RWPE2 (cell line): ENCODE results near the gene NID1.

Experiments
- ATAC-seq: fragments of 200-7000 bp; cut with Tn5 transposase; 3 replicates; pipeline ENCODE4 v1.9.1; 2021; ENCODE audit warnings: low read depth
- DNase-seq: peaks from one replicate; pipeline ENCODE4 v3.0.0-alpha.2; 2020; ENCODE audit warnings: low spot score
- H3K27ac ChIP-seq: fragments of 450-650 bp; 2 replicates; pipeline ENCODE4 v1.5.1; 2017; ENCODE audit warnings: mild to moderate bottlenecking; ENCODE audit not compliant: poor library complexity, severe bottlenecking
- H3K27me3 ChIP-seq: fragments of 250-450 bp; sonication (Bioruptor Pico); 2 replicates; pipeline ENCODE4 v1.5.1; 2021; ENCODE audit warnings: mild to moderate bottlenecking, moderate library complexity; ENCODE audit not compliant: insufficient read depth, poor library complexity, severe bottlenecking
- H3K36me3 ChIP-seq: fragments of 250-450 bp; sonication (Bioruptor Pico); 2 replicates; pipeline ENCODE4 v1.5.1; 2020; ENCODE audit warnings: low read depth, mild to moderate bottlenecking, moderate library complexity
- H3K4me1 ChIP-seq: fragments of 250-450 bp; sonication (Bioruptor Pico); 2 replicates; pipeline ENCODE4 v1.5.1; 2021; ENCODE audit warnings: mild to moderate bottlenecking, moderate library complexity; ENCODE audit not compliant: insufficient read depth, poor library complexity, severe bottlenecking
- H3K4me3 ChIP-seq: fragments of 250-450 bp; sonication (Bioruptor Pico); 2 replicates; pipeline ENCODE4 v1.5.1; 2021; ENCODE audit warnings: mild to moderate bottlenecking, moderate library complexity; ENCODE audit not compliant: severe bottlenecking
- H3K9me3 ChIP-seq: fragments of 250-450 bp; sonication (Bioruptor Pico); 2 replicates; pipeline ENCODE4 v1.5.1; 2021; ENCODE audit warnings: mild to moderate bottlenecking, moderate library complexity; ENCODE audit not compliant: severe bottlenecking
- CTCF ChIP-seq: fragments of 450-650 bp; IDR thresholded peaks from one replicate; pipeline ENCODE4 v1.5.1; 2017; ENCODE audit warnings: mild to moderate bottlenecking, moderate library complexity; ENCODE audit not compliant: poor library complexity, severe bottlenecking

Gene NID1

GRCh38 chr1:235997931-235998330 is 67.0 kb downstream of the NID1 start:
- DNase-seq (no peak), ATAC-seq (no peak)
- Histone ChIP-seq H3K27me3 (no peaks in the 10 kb centered on the region), H3K36me3 (peaks cover 7% of the 10 kb centered on the region; the same call in 1 of the 2 replicates), H3K4me3 (no peak overlapping the region), H3K9me3 (no peaks in the 10 kb centered on the region), H3K4me1 (peaks cover 30% of the 10 kb centered on the region), H3K27ac (peak overlapping the region; percentile 90)
- no peak for TF ChIP-seq CTCF

GRCh38 chr1:235997049-235997448 is 67.8 kb downstream of the NID1 start:
- H3K27me3 ChIP-seq: no peaks in the 10 kb centered on the region
- ATAC-seq (no peak), DNase-seq (no peak)
- H3K4me3 ChIP-seq: no peak overlapping the region
- no peak for TF ChIP-seq CTCF
- peaks cover 7% of the 10 kb centered on the region; the same call in 1 of the 2 replicates for H3K36me3 ChIP-seq
- no peaks in the 10 kb centered on the region for H3K9me3 ChIP-seq
- H3K27ac ChIP-seq: no peak overlapping the region
- H3K4me1 ChIP-seq: peaks cover 30% of the 10 kb centered on the region

- Histone ChIP-seq H3K27ac (no peak overlapping the region), H3K27me3 (no peaks in the 10 kb centered on the region), H3K4me1 (peaks cover 26% of the 10 kb centered on the region), H3K36me3 (peaks cover 7% of the 10 kb centered on the region; the same call in 1 of the 2 replicates), H3K4me3 (no peak overlapping the region), H3K9me3 (no peaks in the 10 kb centered on the region)
- no peak for TF ChIP-seq CTCF
- ATAC-seq (no peak), DNase-seq (no peak)
Observed at GRCh38 chr1:235996048-235996785, 68.7 kb downstream of the NID1 start.

- peaks cover 7% of the 10 kb centered on the region; the same call in 1 of the 2 replicates for H3K36me3 ChIP-seq
- no peaks in the 10 kb centered on the region for H3K9me3 ChIP-seq
- H3K27ac ChIP-seq: no peak overlapping the region
- H3K4me1 ChIP-seq: peaks cover 25% of the 10 kb centered on the region
- no peak for TF ChIP-seq CTCF
- no peak overlapping the region for H3K4me3 ChIP-seq
- DNase-seq (no peak), ATAC-seq (no peak)
- H3K27me3 ChIP-seq: no peaks in the 10 kb centered on the region
Observed at GRCh38 chr1:235995511-235995910, 69.4 kb downstream of the NID1 start.

- DNase-seq: no peak
- Histone ChIP-seq H3K4me3 (no peak overlapping the region), H3K9me3 (no peaks in the 10 kb centered on the region), H3K36me3 (no peaks in the 10 kb centered on the region), H3K4me1 (peaks cover 7% of the 10 kb centered on the region), H3K27me3 (no peaks in the 10 kb centered on the region), H3K27ac (no peak overlapping the region)
- ATAC-seq: no peak
- TF ChIP-seq CTCF: no peak
Observed at GRCh38 chr1:235993652-235994051, 71.2 kb downstream of the NID1 start.
